ENCODE measurements around the gene TLCD3B.

TLCD3B gene

GRCh38 chr16:30030841-30031413, at the start of gene TLCD3B:
TSS of gene TLCD3B (minus strand) at chr16:30031271. CDS start at chr16:30030527, 744 bp downstream.
- DNase-seq: no peak
- in situ Hi-C loops (cut with HindIII; ENCODE audit: low pct_ligation_motif_present, low pct_unique_long_range_greater_than_20kb, low sequenced_read_pairs): no loop called here

- in situ Hi-C loops (cut with HindIII; ENCODE audit: low pct_ligation_motif_present, low pct_unique_long_range_greater_than_20kb, low sequenced_read_pairs): no loop called here
- DNase-seq: no peak
Measured at GRCh38 chr16:30079480-30079879, 48.4 kb upstream of the TLCD3B start.

- no peak for DNase-seq
- in situ Hi-C loops (cut with HindIII; ENCODE audit: low pct_ligation_motif_present, low pct_unique_long_range_greater_than_20kb, low sequenced_read_pairs): no loop called here
Measured at GRCh38 chr16:30078744-30079143, 47.7 kb upstream of the TLCD3B start.

- in situ Hi-C loops (cut with HindIII; ENCODE audit: low pct_ligation_motif_present, low pct_unique_long_range_greater_than_20kb, low sequenced_read_pairs): no loop called here
- no peak for DNase-seq
Measured at GRCh38 chr16:30077656-30078055, 46.6 kb upstream of the TLCD3B start.

- in situ Hi-C loops (cut with HindIII; ENCODE audit: low pct_ligation_motif_present, low pct_unique_long_range_greater_than_20kb, low sequenced_read_pairs): no loop called here
- DNase-seq: peak; percentile 37
Measured at GRCh38 chr16:30076276-30076791, 45.3 kb upstream of the TLCD3B start.

- in situ Hi-C loops (cut with HindIII; ENCODE audit: low pct_ligation_motif_present, low pct_unique_long_range_greater_than_20kb, low sequenced_read_pairs): no loop called here
- peak; percentile 96 for DNase-seq
Measured at GRCh38 chr16:30075503-30076275, 44.6 kb upstream of the TLCD3B start, which contains the start of gene PPP4C. TSS of gene PPP4C (plus strand) at chr16:30075994. CDS start at chr16:30076378, 384 bp downstream.

- in situ Hi-C loops (cut with HindIII; ENCODE audit: low pct_ligation_motif_present, low pct_unique_long_range_greater_than_20kb, low sequenced_read_pairs): no loop called here
- no peak for DNase-seq
Measured at GRCh38 chr16:30070490-30070889, 39.4 kb upstream of the TLCD3B start.

- in situ Hi-C loops (cut with HindIII; ENCODE audit: low pct_ligation_motif_present, low pct_unique_long_range_greater_than_20kb, low sequenced_read_pairs): no loop called here
- DNase-seq: no peak
Measured at GRCh38 chr16:30069611-30070462, 38.8 kb upstream of the TLCD3B start.

- in situ Hi-C loops (cut with HindIII; ENCODE audit: low pct_ligation_motif_present, low pct_unique_long_range_greater_than_20kb, low sequenced_read_pairs): no loop called here
- peak; percentile 64 for DNase-seq
Measured at GRCh38 chr16:30068750-30069610, 37.9 kb upstream of the TLCD3B start.

GRCh38 chr16:30068333-30068732, 37.3 kb upstream of the TLCD3B start:
- in situ Hi-C loops (cut with HindIII; ENCODE audit: low pct_ligation_motif_present, low pct_unique_long_range_greater_than_20kb, low sequenced_read_pairs): no loop called here
- no peak for DNase-seq

- no peak for DNase-seq
- in situ Hi-C loops (cut with HindIII; ENCODE audit: low pct_ligation_motif_present, low pct_unique_long_range_greater_than_20kb, low sequenced_read_pairs): no loop called here
Measured at GRCh38 chr16:30067584-30067916, 36.5 kb upstream of the TLCD3B start.

GRCh38 chr16:30066761-30067583, 35.9 kb upstream of the TLCD3B start:
- in situ Hi-C loops (cut with HindIII; ENCODE audit: low pct_ligation_motif_present, low pct_unique_long_range_greater_than_20kb, low sequenced_read_pairs): no loop called here
- no peak for DNase-seq

- in situ Hi-C loops (cut with HindIII; ENCODE audit: low pct_ligation_motif_present, low pct_unique_long_range_greater_than_20kb, low sequenced_read_pairs): no loop called here
- DNase-seq: peak; percentile 65
Measured at GRCh38 chr16:30065943-30066760, 35.1 kb upstream of the TLCD3B start.

GRCh38 chr16:30065102-30065942, 34.3 kb upstream of the TLCD3B start, which contains the start of gene ALDOA:
TSS of gene ALDOA (plus strand) at chr16:30065760. CDS start at chr16:30066898, 1,138 bp downstream.
- in situ Hi-C loops (cut with HindIII; ENCODE audit: low pct_ligation_motif_present, low pct_unique_long_range_greater_than_20kb, low sequenced_read_pairs): no loop called here
- DNase-seq: peak; percentile 99

GRCh38 chr16:30064729-30065101, 33.6 kb upstream of the TLCD3B start:
- no peak for DNase-seq
- in situ Hi-C loops (cut with HindIII; ENCODE audit: low pct_ligation_motif_present, low pct_unique_long_range_greater_than_20kb, low sequenced_read_pairs): no loop called here

Measured in ACHN (cell line).